GM19240 (cell line): ENCODE data around the gene ORAI2.
"Not testable (repeated sequence)": the region's sequence is repeated elsewhere in the genome, so short reads cannot be mapped to it uniquely, and the experiment has no call there.

Experiments used
- DNase-seq: peaks from one replicate; pipeline ENCODE4 v3.0.0; 2011; ENCODE audit warnings: low spot score; ENCODE audit not compliant: insufficient read length

Gene ORAI2

DNA sequence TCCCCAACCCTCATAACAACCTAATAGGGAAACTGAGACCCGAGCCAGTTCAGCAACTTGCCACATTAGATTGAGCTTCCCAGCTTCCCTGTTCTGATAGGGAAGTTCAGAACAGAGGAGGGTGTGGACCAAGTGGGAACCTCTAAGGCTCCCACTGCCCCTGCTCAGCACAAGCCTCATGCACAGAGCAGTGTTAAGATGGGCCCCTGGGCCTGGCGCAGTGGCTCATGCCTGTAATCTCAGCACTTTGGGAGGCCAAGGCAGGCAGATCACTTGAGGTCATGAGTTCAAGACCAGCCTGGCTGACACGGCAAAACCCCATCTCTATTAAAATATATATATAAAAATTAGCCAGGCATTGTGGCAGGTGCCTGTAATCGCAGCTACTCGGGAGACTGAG lies 63.9 kb downstream of the ORAI2 start:
- not testable (repeated sequence) for DNase-seq

DNA sequence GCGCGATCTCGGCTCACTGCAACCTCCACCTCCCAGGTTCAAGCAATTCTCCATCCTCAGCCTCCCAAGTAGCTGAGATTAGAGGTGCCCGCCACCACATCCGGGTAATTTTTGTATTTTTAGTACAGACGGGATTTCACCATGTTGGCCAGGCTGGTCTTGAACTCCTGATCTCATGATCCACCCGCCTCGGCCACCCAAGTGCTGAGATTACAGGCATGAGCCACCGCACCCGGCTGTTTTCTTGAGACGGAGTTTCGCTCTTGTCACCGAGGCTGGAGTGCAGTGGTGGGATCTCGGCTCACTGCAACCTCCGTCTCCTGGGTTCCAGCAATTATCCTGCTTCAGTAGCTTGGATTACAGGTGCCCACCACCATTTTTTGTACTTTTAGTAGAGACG lies 64.9 kb downstream of the ORAI2 start:
- DNase-seq = not testable (repeated sequence)

DNA sequence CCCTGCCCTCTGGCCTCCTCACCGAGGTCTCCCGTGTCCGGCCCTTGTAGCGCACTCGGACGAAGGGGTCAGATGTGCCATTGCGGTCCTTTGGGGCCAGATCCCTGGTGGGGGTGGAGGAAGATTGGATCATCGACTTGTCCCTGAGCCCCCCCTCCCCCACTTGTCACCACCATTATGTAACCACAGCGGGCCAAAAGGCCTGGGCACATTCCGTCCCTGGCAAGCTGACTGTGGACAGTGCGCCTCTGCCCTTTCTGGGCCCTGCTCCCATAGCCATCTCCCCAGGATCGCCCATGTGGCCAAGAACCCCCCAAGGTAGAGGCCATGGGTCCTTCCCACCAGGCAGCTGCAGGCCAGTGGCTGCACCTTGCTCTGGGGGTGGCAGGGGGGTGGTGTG lies 69.8 kb downstream of the ORAI2 start:
- DNase-seq = not testable (repeated sequence)

DNA sequence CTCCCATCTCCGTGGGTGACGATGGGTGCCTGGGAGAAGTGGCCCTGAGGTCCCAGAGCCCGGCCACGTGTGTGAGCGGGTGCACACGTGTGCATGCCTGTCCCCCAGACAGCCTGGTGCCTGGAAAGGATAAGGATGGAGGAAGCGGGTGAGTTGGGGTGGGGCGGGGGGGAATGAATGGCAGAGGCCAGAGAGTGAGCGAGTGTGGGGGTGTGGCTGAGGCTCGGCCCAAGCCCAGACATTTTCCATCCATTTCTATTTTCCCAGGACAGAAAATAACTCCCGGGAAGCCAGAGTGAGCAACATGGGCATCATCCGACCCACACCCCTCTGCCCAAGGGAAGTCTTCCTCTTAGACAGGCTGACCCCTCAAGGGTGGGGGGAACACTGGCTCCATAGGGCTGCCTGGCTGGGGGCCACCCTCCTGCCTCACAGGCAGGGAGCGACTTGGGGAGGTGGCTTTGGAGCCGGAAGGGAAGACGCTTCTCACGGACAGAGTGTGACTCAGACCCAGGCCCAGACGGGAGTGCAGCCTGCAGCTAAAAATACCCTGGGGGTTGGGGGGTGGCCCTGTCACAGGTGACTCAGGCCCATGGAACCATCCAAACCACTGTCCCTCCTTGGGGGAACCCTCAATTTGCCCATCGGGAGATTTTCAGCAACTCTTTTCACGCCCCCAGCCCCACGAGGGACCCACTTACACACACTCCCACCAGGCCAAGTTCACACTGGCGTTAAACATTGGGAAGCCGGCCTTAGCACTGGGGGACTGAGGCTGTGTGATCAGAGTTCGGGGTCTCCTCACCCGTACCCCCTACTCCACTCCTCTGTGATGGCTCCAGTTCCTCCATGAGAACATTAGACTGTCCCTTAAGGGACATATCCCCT lies 72.2 kb downstream of the ORAI2 start:
- DNase-seq = not testable (repeated sequence)
